Superior temporal gyrus (tissue), 1 donor: ENCODE measurements around the gene VEGFD.

ENCODE experiments used
- DNase-seq: peaks from one replicate; pipeline ENCODE4 v3.0.0-alpha.2; 2016; ENCODE audit errors: extremely low spot score

Gene VEGFD

GRCh38 chrX:15359701-15360100 is 24.5 kb downstream of the VEGFD start:
- no peak for DNase-seq

DNA sequence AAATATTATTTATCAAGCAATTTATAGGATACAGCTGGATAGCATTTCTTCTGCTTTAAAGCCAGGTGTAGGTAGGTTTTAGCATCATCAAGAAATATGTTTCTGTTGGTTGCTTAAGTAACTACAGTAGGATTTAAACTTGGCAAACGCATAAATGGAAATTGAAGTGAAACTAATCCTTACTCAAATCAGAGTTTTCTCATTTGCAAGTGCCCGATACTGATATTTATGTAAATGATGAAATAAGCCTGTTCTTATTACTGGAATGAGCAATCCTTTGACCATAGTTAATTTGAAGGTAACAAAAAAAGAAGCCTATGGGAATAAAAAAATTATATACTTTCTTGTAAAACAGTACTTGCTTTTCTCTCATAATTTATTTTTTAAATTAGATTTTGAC is 25.7 kb downstream of the VEGFD start:
- DNase-seq, result no peak

GRCh38 chrX:15356444-15356843 is 27.8 kb downstream of the VEGFD start:
- no peak for DNase-seq

GRCh38 chrX:15350329-15350996 is 33.8 kb downstream of the VEGFD start:
- DNase-seq, result no peak

DNA sequence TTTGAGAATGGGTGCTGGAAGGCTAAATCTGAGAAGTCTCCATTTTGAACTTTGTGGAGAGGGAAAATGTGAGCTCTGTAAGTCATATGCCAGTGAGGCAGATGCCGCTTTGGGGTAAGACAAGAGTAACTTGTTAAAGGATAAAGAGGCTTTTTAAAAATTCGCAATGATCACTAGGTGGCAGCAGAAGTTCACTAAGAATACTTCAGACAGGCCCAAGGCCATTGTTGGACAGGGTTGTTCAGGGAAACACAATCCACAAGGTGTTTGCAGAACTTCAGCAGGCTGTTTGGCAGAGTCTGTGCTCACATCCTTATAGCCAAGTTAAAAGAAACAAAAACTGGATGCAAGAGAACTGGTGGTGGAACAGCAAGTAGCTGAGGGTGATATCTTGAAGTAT is 35.2 kb downstream of the VEGFD start:
- DNase-seq, result peak; percentile 85

DNA sequence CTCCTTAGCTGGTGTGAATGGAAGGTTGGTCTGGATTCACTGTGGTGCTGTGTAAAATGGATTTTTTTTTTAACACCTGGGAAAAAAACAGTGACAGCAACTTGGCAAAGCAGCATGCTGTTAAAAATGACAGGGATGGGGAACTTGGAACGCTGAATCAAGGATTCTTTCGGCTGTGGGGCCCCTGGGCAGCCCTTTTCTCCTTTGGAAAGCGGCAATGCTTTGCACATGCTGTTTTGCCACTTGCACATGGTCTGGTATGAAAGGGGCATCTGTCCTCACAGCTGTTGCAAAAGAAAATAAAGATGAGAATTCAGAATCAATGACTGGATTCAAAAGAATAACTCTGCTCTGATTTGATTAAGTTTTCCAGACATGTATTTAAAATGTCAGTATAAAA is 38.2 kb downstream of the VEGFD start:
- no peak for DNase-seq

- no peak for DNase-seq
Observed at GRCh38 chrX:15344106-15344505, 40.1 kb downstream of the VEGFD start.

DNA sequence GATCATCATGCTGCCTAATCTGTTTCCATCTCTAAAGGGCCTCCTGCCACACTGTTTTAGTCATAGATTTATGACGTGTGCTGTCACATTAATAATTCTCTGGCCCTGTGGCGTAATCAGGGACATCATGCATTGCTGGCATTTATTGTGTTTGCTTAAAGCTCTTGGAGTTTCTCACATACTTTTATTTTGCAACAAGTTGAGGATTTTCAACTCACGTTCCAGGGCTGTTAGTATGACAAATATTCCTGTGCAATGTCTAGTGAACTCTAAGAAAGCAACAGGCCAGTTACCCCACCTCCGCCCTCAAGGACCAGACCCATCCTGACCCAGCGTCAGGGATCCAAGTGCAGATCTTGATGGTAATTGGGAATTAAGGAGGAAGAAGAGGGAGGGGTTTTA is 41.1 kb downstream of the VEGFD start:
- no peak for DNase-seq

DNA sequence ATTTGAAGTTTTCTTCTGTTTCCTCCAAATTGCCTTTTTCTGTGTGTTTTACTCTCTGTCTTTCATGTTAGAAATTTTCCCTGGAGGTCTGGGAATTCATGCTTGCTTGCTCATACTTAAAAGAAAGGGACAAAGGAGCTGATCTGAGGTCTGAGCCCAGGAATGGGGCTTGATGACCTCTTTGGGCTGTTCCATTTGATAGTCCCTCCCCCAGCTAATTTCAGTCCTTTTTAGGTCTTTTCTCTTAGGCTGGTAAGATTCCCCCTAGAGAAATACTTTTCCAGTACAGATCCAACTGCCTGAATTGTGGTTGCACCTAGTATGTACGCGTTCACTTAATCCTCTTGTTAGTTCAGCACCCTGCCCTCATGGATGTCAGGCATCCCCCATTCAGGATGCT is 43.3 kb downstream of the VEGFD start:
- DNase-seq, result no peak

- DNase-seq, result no peak
Observed at GRCh38 chrX:15336023-15336413, 48.2 kb downstream of the VEGFD start.

DNA sequence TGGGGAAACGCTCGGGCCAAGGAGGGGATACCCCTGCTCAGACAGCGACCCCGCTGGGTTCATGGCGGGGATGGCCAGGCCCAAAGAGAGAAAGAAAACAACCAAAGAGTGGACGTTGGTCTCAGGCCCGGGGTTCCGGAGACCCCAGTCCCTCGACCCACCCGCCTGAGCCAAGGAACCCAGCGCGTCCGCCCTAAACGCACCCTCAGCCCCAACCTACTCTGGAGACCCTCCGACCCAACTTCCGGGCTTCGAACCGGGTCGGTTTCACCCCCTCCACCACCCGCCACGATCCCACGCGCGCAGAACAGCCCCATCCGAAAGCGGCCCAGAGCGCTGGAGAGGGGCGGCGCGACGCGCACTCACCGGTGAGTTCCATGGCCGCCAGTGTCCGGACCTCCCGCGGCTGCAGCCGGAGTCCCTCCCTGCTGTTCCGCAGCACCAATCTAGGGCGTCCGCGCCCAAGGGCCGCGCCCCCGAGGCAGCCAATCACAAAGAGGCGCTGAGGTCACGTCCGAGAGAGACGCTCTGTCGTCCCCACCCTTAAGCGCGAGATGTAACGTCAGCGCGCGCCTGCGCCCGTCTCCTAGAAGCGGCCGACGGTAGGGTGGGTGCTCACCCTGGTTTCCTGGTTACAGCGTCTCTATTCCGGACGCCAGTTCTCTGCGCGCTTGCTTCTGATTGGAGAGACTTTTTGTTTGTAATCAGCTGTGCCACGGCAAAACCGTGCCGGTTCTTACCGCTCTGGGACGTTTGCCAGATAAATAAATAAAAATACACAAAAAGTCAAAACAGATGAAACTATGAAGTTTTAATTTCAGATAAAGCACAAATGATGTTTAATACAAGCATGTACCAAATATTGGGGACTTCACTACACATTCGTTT is 48.8 kb downstream of the VEGFD start, which contains the start of gene PIGA:
PIGA (minus strand) TSS at position 389 of the 888 bp plus-strand sequence. CDS start 3,593 bp downstream, outside the sequence.
- peak; percentile 94 for DNase-seq

DNA sequence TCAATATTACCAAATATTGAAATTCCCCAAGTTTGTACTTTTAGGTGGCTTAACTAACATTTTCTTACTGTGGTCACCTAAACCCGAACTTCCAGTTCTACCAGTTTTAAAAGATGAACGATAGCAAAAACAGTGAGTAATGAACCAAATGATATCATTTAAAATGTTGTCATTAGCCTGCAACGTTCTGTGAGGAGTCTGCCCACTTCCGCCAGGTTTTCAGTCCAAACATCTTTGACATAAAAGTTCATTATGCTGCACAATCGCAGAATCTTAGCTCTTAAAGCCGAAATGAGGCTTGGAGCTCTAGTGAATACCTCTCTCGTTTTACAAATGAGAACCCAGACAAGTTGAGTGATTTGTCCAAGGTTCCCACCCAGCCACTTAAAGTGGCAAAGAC is 49.7 kb downstream of the VEGFD start:
- DNase-seq, result no peak

DNA sequence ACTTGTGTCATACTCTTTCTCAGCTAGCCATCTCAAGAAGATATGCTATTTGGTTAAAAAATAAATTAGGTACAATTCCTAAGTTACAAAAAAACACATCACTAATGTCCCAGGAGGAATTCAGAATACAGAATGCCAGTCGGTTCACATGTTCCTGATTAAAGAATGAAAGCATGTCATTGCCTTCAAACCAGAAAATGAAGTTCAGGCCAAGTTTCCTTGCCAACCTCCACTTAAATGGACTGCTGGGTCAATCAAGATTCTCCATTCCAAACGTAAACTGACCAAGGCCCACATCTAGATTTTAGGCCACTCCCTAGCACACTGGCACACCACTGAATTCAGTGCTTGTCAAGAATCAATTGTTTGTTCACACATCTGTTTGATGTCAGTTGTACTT is 55.4 kb downstream of the VEGFD start:
- no peak for DNase-seq

DNA sequence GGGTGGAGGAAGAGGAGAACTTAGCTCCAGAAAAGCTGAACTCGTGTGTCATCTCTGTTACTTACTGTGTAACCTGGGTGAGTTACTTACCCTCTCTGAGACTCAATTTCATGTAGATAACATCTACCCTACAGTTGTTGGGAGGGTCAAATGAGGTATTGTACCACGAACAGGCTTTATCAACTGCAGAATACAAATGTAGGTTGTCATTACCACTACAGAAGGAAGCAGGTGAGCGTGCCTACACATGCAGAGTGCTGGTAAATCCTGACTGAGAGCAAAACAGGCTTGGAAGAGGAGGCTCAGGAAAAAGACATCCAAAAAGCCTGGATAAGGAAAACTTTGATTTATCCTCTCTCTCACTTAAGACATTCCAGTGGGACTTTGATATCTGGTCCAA is 56.1 kb downstream of the VEGFD start:
- no peak for DNase-seq

- no peak for DNase-seq
Observed at GRCh38 chrX:15322472-15322871, 61.7 kb downstream of the VEGFD start.

- DNase-seq, result no peak
Observed at GRCh38 chrX:15322072-15322471, 62.1 kb downstream of the VEGFD start.

- no peak for DNase-seq
Observed at GRCh38 chrX:15321447-15321846, 62.8 kb downstream of the VEGFD start.

DNA sequence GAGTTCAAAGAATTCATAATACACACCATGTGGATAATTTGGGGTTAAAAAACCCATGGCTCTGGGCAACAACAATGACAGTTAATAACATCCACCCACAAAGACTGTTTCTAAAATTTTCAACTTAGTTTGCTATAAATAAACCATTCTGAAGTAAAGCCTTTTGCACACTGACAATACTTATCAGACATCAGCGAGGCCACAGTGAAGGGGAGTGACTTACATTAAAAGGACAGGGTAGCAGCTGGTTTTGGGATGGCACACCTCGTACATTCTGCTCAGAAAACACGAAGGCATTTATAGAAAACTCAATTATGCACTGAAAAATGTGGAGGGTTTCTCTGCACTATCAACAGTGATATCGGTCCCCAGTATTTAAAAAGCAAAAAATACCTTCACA is 63.9 kb downstream of the VEGFD start:
- no peak for DNase-seq

- DNase-seq, result peak; percentile 74
Observed at GRCh38 chrX:15319075-15319474, 65.1 kb downstream of the VEGFD start.

GRCh38 chrX:15315509-15315908 is 68.7 kb downstream of the VEGFD start, which contains the start of gene ASB11:
Gene ASB11 (minus strand): TSS chrX:15315640. CDS start chrX:15315605, 35 bp downstream.
- no peak for DNase-seq

GRCh38 chrX:15314472-15314871 is 69.7 kb downstream of the VEGFD start:
- DNase-seq, result no peak

GRCh38 chrX:15311119-15311518 is 73.1 kb downstream of the VEGFD start:
- DNase-seq, result no peak

DNA sequence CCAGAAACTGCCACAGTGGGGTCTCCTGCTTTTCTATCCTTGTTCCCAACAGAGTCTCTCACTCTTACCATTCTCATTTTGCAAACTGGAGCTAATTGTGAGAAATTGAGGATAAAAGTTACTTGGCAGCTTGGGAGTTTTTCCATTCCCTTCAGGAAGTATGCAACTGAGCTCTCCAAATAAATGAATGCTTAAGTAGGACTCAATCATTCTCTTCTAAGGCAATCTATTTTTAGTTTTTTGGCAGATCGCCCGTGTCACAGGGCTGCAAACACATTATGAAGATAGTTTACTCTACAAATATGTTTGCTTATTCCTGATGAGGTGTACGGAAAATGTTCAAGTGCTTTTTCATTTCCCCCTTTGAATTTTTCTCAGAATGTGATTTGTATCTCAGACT is 74.1 kb downstream of the VEGFD start:
- DNase-seq, result no peak
